PC-3 (cell line): Measurements from ENCODE around the gene EGFL7. TPM values are rescaled to one million over a fixed set of nuclear protein-coding genes. Genes with fewer than 3 reads are reported as not detected.

ENCODE experiments used
- ATAC-seq: fragments of 200-7000 bp; cut with Tn5 transposase; 2 replicates; pipeline ENCODE4 v1.9.1; 2020; ENCODE audit warnings: mild to moderate bottlenecking, moderate library complexity
- BruUV-seq: library from RNA; stranded (reverse); fragments of 400-500 nt; replicated peaks from 2 replicates; lab custom pipeline; 2021; lab: Mats Ljungman, UMichigan
- CTCF ChIA-PET: fragments of 300-600 bp; sonication (Branson Sonifier 250); formaldehyde crosslinking; loops from one replicate; lab custom pipeline; 2022; ENCODE audit warnings: antibody characterized with exemption; lab: Charles Lee
- POLR2A ChIA-PET: fragments of 300-600 bp; sonication (Branson Sonifier 250); formaldehyde crosslinking; loops from one replicate; lab custom pipeline; 2022; ENCODE audit warnings: antibody characterized with exemption; ENCODE audit not compliant: unreplicated experiment; lab: Charles Lee
- DNase-seq: peaks from one replicate; pipeline ENCODE4 v3.0.0-alpha.2; 2015
- H2AFZ ChIP-seq: fragments of 300-600 bp; sonication (generic); 2 replicates; pipeline ENCODE4 v1.6.0; 2016; ENCODE audit warnings: antibody characterized with exemption, low read length
- H3F3A ChIP-seq: fragments of 300-600 bp; sonication (generic); one replicate; pipeline ENCODE4 v1.6.0; 2017; ENCODE audit warnings: antibody characterized with exemption, low read length, control low read depth, mild to moderate bottlenecking; ENCODE audit not compliant: unreplicated experiment
- H3K27ac ChIP-seq: fragments of 300-600 bp; sonication (generic); 2 replicates; pipeline ENCODE4 v1.5.1; 2016; ENCODE audit warnings: mild to moderate bottlenecking, low read length
- H3K27me3 ChIP-seq: fragments of 300-600 bp; sonication (generic); 2 replicates; pipeline ENCODE4 v1.6.1; 2016; ENCODE audit warnings: low read length, mixed read lengths
- H3K36me3 ChIP-seq: fragments of 300-600 bp; sonication (generic); 2 replicates; pipeline ENCODE4 v1.6.1; 2016; ENCODE audit warnings: low read depth, mixed run types, low read length, mixed read lengths
- H3K4me1 ChIP-seq: fragments of 300-600 bp; sonication (generic); 2 replicates; pipeline ENCODE4 v1.5.1; 2016; ENCODE audit warnings: low read length; ENCODE audit not compliant: insufficient read depth
- H3K4me2 ChIP-seq: fragments of 300-600 bp; sonication (generic); 2 replicates; pipeline ENCODE4 v1.6.0; 2016; ENCODE audit warnings: low read length
- H3K4me3 ChIP-seq: fragments of 300-600 bp; sonication (generic); 2 replicates; pipeline ENCODE4 v1.5.1; 2016; ENCODE audit warnings: mild to moderate bottlenecking, low read length, mixed read lengths
- H3K79me2 ChIP-seq: fragments of 300-600 bp; sonication (generic); 2 replicates; pipeline ENCODE4 v1.6.1; 2017; ENCODE audit warnings: low read length, mixed read lengths
- H3K9ac ChIP-seq: fragments of 300-600 bp; sonication (generic); 2 replicates; pipeline ENCODE4 v1.6.0; 2016; ENCODE audit warnings: mild to moderate bottlenecking, low read length
- H3K9me2 ChIP-seq: fragments of 300-600 bp; sonication (generic); replicated peaks from 2 replicates; pipeline ENCODE4 v1.6.1; 2016; ENCODE audit warnings: mixed run types, low read length, mixed read lengths
- H3K9me3 ChIP-seq: fragments of 300-600 bp; sonication (generic); 2 replicates; pipeline ENCODE4 v1.6.1; 2016; ENCODE audit warnings: low read length, mixed read lengths
- H4K20me1 ChIP-seq: fragments of 300-600 bp; sonication (generic); 2 replicates; pipeline ENCODE4 v1.6.1; 2016; ENCODE audit warnings: low read length, mixed read lengths
- EZH2 ChIP-seq: fragments of 300-600 bp; sonication (generic); IDR thresholded peaks from one replicate; pipeline ENCODE4 v1.6.1; 2017; ENCODE audit warnings: antibody characterized with exemption, mild to moderate bottlenecking, low read length; ENCODE audit not compliant: unreplicated experiment
- EZH2phosphoT487 ChIP-seq: fragments of 300-600 bp; sonication (generic); IDR thresholded peaks from 2 replicates; pipeline ENCODE4 v1.6.1; 2018; ENCODE audit warnings: mild to moderate bottlenecking, antibody characterized with exemption, low read length, borderline replicate concordance
- intact Hi-C: fragments of 100-400 bp; cut with micrococcal nuclease; formaldehyde crosslinking; loops from 2 replicates; pipeline ENCODE4 v1.9.0; 2023
- total RNA-seq: library from RNA; depleted of rRNA; stranded (reverse); fragments of >200 nt; gene quantifications from 2 replicates; pipeline ENCODE4 v1.2.3, GENCODE V29; 2014
- TF ChIP-seq, protein P1 (sequence below): fragments of 300-600 bp; sonication (generic); conservative IDR thresholded peaks from 2 replicates; pipeline ENCODE4 v1.5.1; 2017; ENCODE audit warnings: antibody characterized with exemption, low read depth, mild to moderate bottlenecking, low read length

EGFL7 gene
- total RNA-seq, 1 experiment from 2014 or later = 23.1 TPM

DNA sequence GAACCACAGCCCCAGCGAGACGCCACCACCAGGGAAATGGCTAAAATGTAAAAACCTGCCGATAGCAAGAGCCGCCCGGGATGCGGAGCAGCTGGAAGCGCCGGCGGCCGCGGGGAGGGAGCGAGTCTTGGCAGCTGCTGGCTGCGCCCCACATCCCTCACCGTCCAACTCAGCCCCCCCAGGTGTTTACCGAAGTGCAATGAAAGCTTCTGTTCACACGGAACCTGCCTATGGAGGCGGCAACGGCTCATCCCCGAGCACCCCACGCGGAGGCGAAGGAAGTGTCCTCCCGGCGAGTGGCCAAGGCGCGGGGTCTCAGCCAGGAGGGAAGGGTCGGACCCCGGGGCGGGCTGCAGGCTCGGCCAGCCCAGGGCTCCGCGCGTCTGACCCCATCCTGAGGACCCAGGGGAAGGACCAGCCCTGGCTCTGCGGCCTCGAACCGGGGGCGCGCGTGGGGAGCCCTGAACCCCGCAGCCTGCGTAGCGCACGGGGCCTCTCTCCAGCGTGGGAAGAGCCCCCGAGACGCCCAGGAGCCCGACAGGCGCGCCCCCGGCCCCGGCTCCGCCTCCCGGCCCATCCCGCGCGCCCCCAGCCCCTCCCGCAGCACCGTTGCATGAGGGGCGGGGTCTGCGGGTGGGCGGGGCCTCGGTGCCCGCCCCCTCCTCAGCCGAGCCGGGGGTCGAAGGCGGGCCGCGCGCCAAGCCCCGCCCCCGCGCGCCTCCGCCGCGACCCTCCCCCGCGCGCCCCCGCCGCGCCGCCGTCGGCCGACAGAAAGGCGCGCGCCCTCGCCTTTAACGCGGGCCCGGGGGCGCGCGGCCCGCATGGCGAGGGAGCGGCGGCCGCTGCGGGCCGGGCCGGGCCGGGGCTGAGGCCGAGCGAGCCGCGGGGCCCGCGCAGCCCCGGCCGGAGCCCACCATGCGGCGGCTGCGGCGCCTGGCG lies 49.3 kb downstream of the EGFL7 start, which contains the start of gene DIPK1B:
DIPK1B (plus strand) TSS at position 822 of the 939 bp plus-strand sequence; CDS start at position 916, 94 bp downstream.
- POLR2A ChIA-PET = no interaction called here
- no peaks in the 10 kb centered on the region; the same call in 1 of the 2 replicates for H3K4me1 ChIP-seq
- ATAC-seq (peak; percentile 33), DNase-seq (no peak)
- no peaks in the 10 kb centered on the region for H4K20me1 ChIP-seq
- H2AFZ ChIP-seq = peak within 1 kb of the TSS; percentile 79
- H3K9me2 ChIP-seq = no peaks in the 10 kb centered on the region
- peak within 1 kb of the TSS; percentile 90 for H3K4me2 ChIP-seq
- CTCF ChIA-PET = no interaction called here
- no TSS peak for BruUV-seq
- peak within 1 kb of the TSS; percentile 53 for H3K9ac ChIP-seq
- peak within 1 kb of the TSS; percentile 70 for H3K4me3 ChIP-seq
- intact Hi-C loops = no loop called here
- H3K27ac ChIP-seq = no peak within 1 kb of the TSS
- no peaks in the 10 kb centered on the region for H3K9me3 ChIP-seq
- H3K36me3 ChIP-seq = no peaks in the 10 kb centered on the region
- H3K79me2 ChIP-seq = no peaks in the 10 kb centered on the region
- H3K27me3 ChIP-seq = no peaks in the 10 kb centered on the region
- TF ChIP-seq EZH2 (no peak), EZH2phosphoT487 (no peak)
- TF ChIP-seq, protein P1, sequence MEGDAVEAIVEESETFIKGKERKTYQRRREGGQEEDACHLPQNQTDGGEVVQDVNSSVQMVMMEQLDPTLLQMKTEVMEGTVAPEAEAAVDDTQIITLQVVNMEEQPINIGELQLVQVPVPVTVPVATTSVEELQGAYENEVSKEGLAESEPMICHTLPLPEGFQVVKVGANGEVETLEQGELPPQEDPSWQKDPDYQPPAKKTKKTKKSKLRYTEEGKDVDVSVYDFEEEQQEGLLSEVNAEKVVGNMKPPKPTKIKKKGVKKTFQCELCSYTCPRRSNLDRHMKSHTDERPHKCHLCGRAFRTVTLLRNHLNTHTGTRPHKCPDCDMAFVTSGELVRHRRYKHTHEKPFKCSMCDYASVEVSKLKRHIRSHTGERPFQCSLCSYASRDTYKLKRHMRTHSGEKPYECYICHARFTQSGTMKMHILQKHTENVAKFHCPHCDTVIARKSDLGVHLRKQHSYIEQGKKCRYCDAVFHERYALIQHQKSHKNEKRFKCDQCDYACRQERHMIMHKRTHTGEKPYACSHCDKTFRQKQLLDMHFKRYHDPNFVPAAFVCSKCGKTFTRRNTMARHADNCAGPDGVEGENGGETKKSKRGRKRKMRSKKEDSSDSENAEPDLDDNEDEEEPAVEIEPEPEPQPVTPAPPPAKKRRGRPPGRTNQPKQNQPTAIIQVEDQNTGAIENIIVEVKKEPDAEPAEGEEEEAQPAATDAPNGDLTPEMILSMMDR = no peak
- no peaks in the 10 kb centered on the region for H3F3A ChIP-seq

DNA sequence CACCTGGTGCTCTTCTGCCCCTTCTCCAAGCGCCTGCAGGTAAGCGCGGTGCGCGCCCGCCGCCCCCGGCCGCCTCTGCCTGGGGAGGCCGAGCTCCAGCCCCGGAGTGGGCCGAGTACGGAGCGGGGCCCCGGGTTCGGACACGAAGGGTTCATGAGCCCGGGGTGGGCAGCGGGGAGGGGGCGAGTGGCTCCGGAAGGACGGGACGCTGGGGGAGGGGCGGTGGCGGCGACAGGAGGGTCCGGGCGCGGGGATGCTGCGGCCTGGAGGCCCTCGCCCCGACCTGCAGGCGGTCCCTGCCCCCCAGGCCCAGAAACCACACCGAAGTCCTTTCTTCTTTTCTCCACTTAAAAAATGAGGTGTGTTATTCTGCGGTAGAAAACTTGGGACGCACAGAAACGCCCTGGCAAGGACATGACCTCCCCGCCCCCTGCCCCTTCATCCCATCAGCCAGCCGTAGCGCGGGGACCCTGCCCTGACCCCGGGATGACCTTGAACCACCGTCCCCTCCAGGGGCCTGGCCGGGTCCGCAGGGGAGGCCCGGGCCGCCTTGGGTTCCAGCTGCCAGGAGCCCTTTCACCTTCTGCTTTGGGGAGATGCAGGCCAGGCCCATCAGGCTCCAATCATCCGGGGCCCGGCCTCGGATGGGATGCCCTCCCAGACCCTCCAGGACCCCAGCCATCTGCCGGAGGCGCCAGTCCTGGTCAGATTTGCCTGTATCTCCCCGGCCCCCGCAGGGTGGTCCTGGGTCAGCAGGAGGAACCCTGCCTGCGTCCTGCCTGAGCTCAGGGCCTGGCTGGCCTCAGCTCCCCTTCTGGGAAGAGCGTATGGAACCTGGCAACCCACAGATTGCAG lies 50.2 kb downstream of the EGFL7 start:
- peak overlapping the region; percentile 53 for H3K9ac ChIP-seq

More for the DNA sequence above, 50.2 kb downstream of the EGFL7 start:
- no TSS peak for BruUV-seq
- TF ChIP-seq EZH2phosphoT487 (no peak), EZH2 (no peak)
- TF ChIP-seq, protein P1 = no peak
- no peaks in the 10 kb centered on the region for H3K36me3 ChIP-seq
- peak overlapping the region; percentile 90 for H3K4me2 ChIP-seq
- H3K4me1 ChIP-seq = no peaks in the 10 kb centered on the region; the same call in 1 of the 2 replicates
- no peak overlapping the region for H3K27ac ChIP-seq
- H3K9me2 ChIP-seq = no peaks in the 10 kb centered on the region
- ChIA-PET CTCF (no interaction called here), POLR2A (no interaction called here)
- no peaks in the 10 kb centered on the region for H3K27me3 ChIP-seq
- H3K79me2 ChIP-seq = no peaks in the 10 kb centered on the region
- peak overlapping the region; percentile 70 for H3K4me3 ChIP-seq
- no peaks in the 10 kb centered on the region for H3F3A ChIP-seq
- no peaks in the 10 kb centered on the region for H3K9me3 ChIP-seq
- DNase-seq (no peak), ATAC-seq (0 out of 2 replicates have a peak, but pooled peaks have one; percentile 8)
- 0 out of 2 replicates have a peak overlapping the region, but pooled peaks have one; percentile 10 for H2AFZ ChIP-seq
- intact Hi-C loops = no loop called here
- H4K20me1 ChIP-seq = no peaks in the 10 kb centered on the region
